Naive thymus-derived CD4-positive, alpha-beta T cell (primary cell): ENCODE results near the gene SORCS2. TPM values are rescaled to one million over a fixed set of nuclear protein-coding genes. Genes with fewer than 3 reads are reported as not detected.

Experiments used
- ATAC-seq: fragments of 150-1000 bp; cut with Tn5 transposase; 2 replicates; pipeline ENCODE4 v1.10.0; 2021; ENCODE audit warnings: mild to moderate bottlenecking, moderate library complexity
- CTCF ChIA-PET: fragments of 350-600 bp; sonication (Branson Sonifier 250); formaldehyde crosslinking; loops from one replicate; lab custom pipeline; 2021; ENCODE audit warnings: antibody characterized with exemption; lab: Charles Lee
- POLR2A ChIA-PET: fragments of 350-600 bp; sonication (Branson Sonifier 250); formaldehyde crosslinking; loops from one replicate; lab custom pipeline; 2021; ENCODE audit warnings: antibody characterized with exemption, inconsistent platforms; lab: Charles Lee
- DNase-seq, 9 donors: peaks; one replicate each; pipeline versions ENCODE4 v3.0.0 to v3.0.0-alpha.2; 2020 to 2022; ENCODE audit warnings: mixed read lengths in 1 of 9
- H3K27ac ChIP-seq: one replicate; pipeline ENCODE4 v1.7.0; 2013; ENCODE audit warnings: mild to moderate bottlenecking, low read depth, low read length, moderate library complexity
- H3K27me3 ChIP-seq, 2 donors: one replicate each; pipeline ENCODE4 v1.7.0; 2013; ENCODE audit warnings: low read length in 2 of 2, mild to moderate bottlenecking in 2 of 2, moderate library complexity in 2 of 2; ENCODE audit not compliant: control insufficient read depth in 2 of 2, insufficient read depth in 2 of 2
- H3K36me3 ChIP-seq, 3 experiments: 1 replicate in 2 of 3; 2 replicates in 1 of 3; pipeline ENCODE4 v1.7.0; 2013; ENCODE audit warnings: low read length in 3 of 3, mild to moderate bottlenecking in 3 of 3, moderate library complexity in 1 of 3; ENCODE audit not compliant: insufficient read depth in 3 of 3, control insufficient read depth in 2 of 3
- H3K4me1 ChIP-seq, 2 donors: one replicate each; pipeline ENCODE4 v1.7.0; 2013; ENCODE audit warnings: low read length in 2 of 2, mild to moderate bottlenecking in 2 of 2, moderate library complexity in 1 of 2; ENCODE audit not compliant: control insufficient read depth in 2 of 2, insufficient read depth in 2 of 2
- H3K4me3 ChIP-seq: 2 replicates; pipeline ENCODE4 v1.7.0; 2013; ENCODE audit warnings: mild to moderate bottlenecking, low read length
- H3K9me3 ChIP-seq, 3 experiments: 1 replicate in 2 of 3; 2 replicates in 1 of 3; pipeline ENCODE4 v1.7.0; 2013; ENCODE audit warnings: low read length in 3 of 3; ENCODE audit not compliant: control insufficient read depth in 2 of 3
- H3K27ac Mint-ChIP-seq, 9 donors: one replicate each; pipeline ENCODE4 v1.8.0; 2020 to 2022; ENCODE audit warnings: mixed read lengths in 9 of 9, mild to moderate bottlenecking in 8 of 9, moderate library complexity in 5 of 9, inconsistent platforms in 2 of 9
- H3K27me3 Mint-ChIP-seq, 5 donors: one replicate each; pipeline ENCODE4 v1.8.0; 2021 to 2022; ENCODE audit warnings: mixed read lengths in 5 of 5, mild to moderate bottlenecking in 1 of 5
- H3K36me3 Mint-ChIP-seq, 5 donors: one replicate each; pipeline ENCODE4 v1.8.0; 2020 to 2022; ENCODE audit warnings: mixed read lengths in 5 of 5, mild to moderate bottlenecking in 3 of 5, inconsistent platforms in 1 of 5
- H3K4me1 Mint-ChIP-seq, 7 donors: one replicate each; pipeline ENCODE4 v1.8.0; 2020 to 2022; ENCODE audit warnings: mixed read lengths in 7 of 7, mild to moderate bottlenecking in 3 of 7, inconsistent platforms in 1 of 7
- H3K4me3 Mint-ChIP-seq, 10 donors: one replicate each; pipeline ENCODE4 v1.8.0; 2020 to 2022; ENCODE audit warnings: mild to moderate bottlenecking in 10 of 10, mixed read lengths in 10 of 10, moderate library complexity in 6 of 10, inconsistent platforms in 2 of 10
- H3K9me3 Mint-ChIP-seq, 11 donors: one replicate each; pipeline ENCODE4 v1.8.0; 2020 to 2022; ENCODE audit warnings: mixed read lengths in 11 of 11, mild to moderate bottlenecking in 4 of 11, inconsistent platforms in 1 of 11, moderate library complexity in 1 of 11
- intact Hi-C, 2 donors: fragments of 100-400 bp; cut with micrococcal nuclease; formaldehyde crosslinking; loops; one replicate each; pipeline ENCODE4 v1.15.1; 2023
- polyA plus RNA-seq, 2 donors: library from polyadenylated mRNA; unstranded; fragments of 300-500 nt; fragmentation: Illumina TruSeq; gene quantifications; one replicate each; pipeline ENCODE4 v1.2.3, GENCODE V29; 2021
- total RNA-seq, 6 experiments: library from RNA in 5 of 6; stranded (reverse) in 5 of 6; gene quantifications; 1 replicate in 5 of 6; 2 replicates in 1 of 6; pipeline ENCODE4 v1.2.3 and lab custom pipeline; 2021 to 2026

The SORCS2 gene
- total and polyA plus RNA-seq, 7 experiments from 2014 or later = 0.10 TPM; not detected in 6

- Histone ChIP-seq H3K36me3 (no peaks in the 10 kb centered on the region), H3K27me3 (no peaks in the 10 kb centered on the region), H3K9me3 (peaks cover 0 to 10% (median 0%) of the 10 kb centered on the region in 3 experiments), H3K4me3 (no peak overlapping the region), H3K27ac (no peak overlapping the region), H3K4me1 (no peaks in the 10 kb centered on the region)
- no peak for DNase-seq
- ChIA-PET CTCF (no interaction called here), POLR2A (no interaction called here)
- Mint-ChIP-seq H3K9me3 (peaks cover 0 to 19% (median 2%) of the 10 kb centered on the region in 11 donors), H3K4me3 (no peak overlapping the region), H3K27me3 (peaks cover 0 to 15% (median 4%) of the 10 kb centered on the region in 5 donors), H3K36me3 (peaks cover 0 to 5% (median 0%) of the 10 kb centered on the region in 5 donors), H3K27ac (no peak overlapping the region), H3K4me1 (no peaks in the 10 kb centered on the region)
- intact Hi-C loops = no loop called here
- ATAC-seq = no peak
Measured at GRCh38 chr4:7238300-7238960, 46.1 kb downstream of the SORCS2 start.

- no peak for ATAC-seq
Measured at GRCh38 chr4:7239101-7239820, 46.9 kb downstream of the SORCS2 start.

GRCh38 chr4:7239844-7240243 is 47.5 kb downstream of the SORCS2 start:
- ATAC-seq = no peak
- ChIA-PET POLR2A (no interaction called here), CTCF (no interaction called here)
- peaks cover 0 to 13% (median 0%) of the 10 kb centered on the region in 5 donors for H3K27me3 Mint-ChIP-seq
- DNase-seq = no peak
- H3K36me3 Mint-ChIP-seq = peaks cover 0 to 5% (median 0%) of the 10 kb centered on the region in 5 donors
- Histone ChIP-seq H3K4me1 (no peaks in the 10 kb centered on the region), H3K27me3 (no peaks in the 10 kb centered on the region), H3K4me3 (no peak overlapping the region), H3K9me3 (peaks cover 0 to 10% (median 0%) of the 10 kb centered on the region in 3 experiments), H3K27ac (no peak overlapping the region), H3K36me3 (no peaks in the 10 kb centered on the region)
- H3K9me3 Mint-ChIP-seq = peaks cover 0 to 19% (median 2%) of the 10 kb centered on the region in 11 donors
- intact Hi-C loops = no loop called here
- no peak overlapping the region for H3K4me3 Mint-ChIP-seq
- H3K4me1 Mint-ChIP-seq = no peaks in the 10 kb centered on the region
- no peak overlapping the region for H3K27ac Mint-ChIP-seq

More at GRCh38 chr4:7239101-7239820, 46.9 kb downstream of the SORCS2 start:
- Mint-ChIP-seq H3K27me3 (peaks cover 0 to 13% (median 0%) of the 10 kb centered on the region in 5 donors), H3K4me1 (no peaks in the 10 kb centered on the region), H3K36me3 (peaks cover 0 to 5% (median 0%) of the 10 kb centered on the region in 5 donors), H3K4me3 (no peak overlapping the region), H3K27ac (no peak overlapping the region), H3K9me3 (peaks cover 0 to 19% (median 2%) of the 10 kb centered on the region in 11 donors)
- H3K36me3 ChIP-seq = no peaks in the 10 kb centered on the region
- intact Hi-C loops = no loop called here
- no peak overlapping the region for H3K4me3 ChIP-seq
- H3K27ac ChIP-seq = no peak overlapping the region
- DNase-seq = no peak
- POLR2A ChIA-PET = no interaction called here
- H3K4me1 ChIP-seq = no peaks in the 10 kb centered on the region
- no peaks in the 10 kb centered on the region for H3K27me3 ChIP-seq
- H3K9me3 ChIP-seq = peaks cover 0 to 10% (median 0%) of the 10 kb centered on the region in 3 experiments
- CTCF ChIA-PET = no interaction called here

DNA sequence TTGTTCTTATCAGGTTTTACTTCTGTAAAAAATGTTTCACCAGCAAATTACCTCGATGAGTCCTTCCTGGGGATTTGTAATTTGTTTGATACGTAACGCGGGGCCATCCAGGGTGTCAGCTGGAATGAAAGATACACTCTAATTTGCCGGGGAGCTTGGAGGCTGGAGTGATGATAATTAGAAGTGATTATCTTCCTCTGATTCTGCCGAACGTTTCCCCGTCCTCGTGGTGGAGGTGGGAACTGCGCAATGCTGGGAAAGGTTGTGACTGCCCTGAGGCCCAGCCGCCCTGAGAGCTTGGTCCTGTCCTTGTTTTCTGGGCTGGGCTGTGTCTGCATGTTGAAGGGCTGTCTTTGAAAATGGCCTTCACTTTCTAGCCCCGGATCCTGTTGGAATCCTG is 48.0 kb downstream of the SORCS2 start:
- Mint-ChIP-seq H3K27me3 (peaks cover 0 to 13% (median 0%) of the 10 kb centered on the region in 5 donors), H3K36me3 (peaks cover 0 to 5% (median 0%) of the 10 kb centered on the region in 5 donors), H3K4me3 (no peak overlapping the region), H3K27ac (no peak overlapping the region), H3K9me3 (peaks cover 0 to 19% (median 2%) of the 10 kb centered on the region in 11 donors), H3K4me1 (no peaks in the 10 kb centered on the region)
- H3K27ac ChIP-seq = no peak overlapping the region
- ATAC-seq (no peak), DNase-seq (no peak)
- peaks cover 0 to 10% (median 0%) of the 10 kb centered on the region in 3 experiments for H3K9me3 ChIP-seq
- no peaks in the 10 kb centered on the region for H3K36me3 ChIP-seq
- no peaks in the 10 kb centered on the region for H3K27me3 ChIP-seq
- ChIA-PET CTCF (no interaction called here), POLR2A (no interaction called here)
- intact Hi-C loops = no loop called here
- H3K4me3 ChIP-seq = no peak overlapping the region
- no peaks in the 10 kb centered on the region for H3K4me1 ChIP-seq

DNA sequence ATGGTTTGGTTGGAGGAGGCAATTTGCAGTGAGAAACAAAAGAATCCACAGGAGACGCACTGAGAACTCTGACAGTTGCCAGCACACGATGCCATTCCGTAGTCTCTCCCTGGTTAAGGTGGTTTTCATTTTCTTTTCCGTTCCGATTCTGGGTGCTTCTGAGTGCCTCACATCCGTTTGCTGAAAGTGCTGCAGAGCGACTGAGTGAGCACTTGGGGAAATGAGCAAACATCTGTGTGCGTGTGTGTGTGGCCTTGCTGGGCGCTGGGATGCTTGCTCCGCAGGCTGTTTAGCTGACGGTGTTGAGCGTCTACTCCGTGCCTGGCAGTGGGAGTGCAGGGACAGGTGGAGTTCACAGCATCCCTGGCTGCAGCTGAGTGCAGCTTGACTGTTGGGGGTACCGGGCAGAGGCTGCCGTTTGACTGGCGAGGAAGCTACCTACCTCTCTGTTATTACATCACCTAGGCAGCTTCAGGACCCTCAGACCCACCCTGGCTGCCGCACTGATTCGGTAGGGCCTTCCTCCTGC is 49.3 kb downstream of the SORCS2 start:
- intact Hi-C loops = no loop called here
- H3K36me3 ChIP-seq = no peaks in the 10 kb centered on the region
- H3K27me3 ChIP-seq = no peaks in the 10 kb centered on the region
- Mint-ChIP-seq H3K36me3 (peaks cover 0 to 5% (median 0%) of the 10 kb centered on the region in 5 donors), H3K4me3 (no peak overlapping the region), H3K4me1 (no peaks in the 10 kb centered on the region), H3K9me3 (peaks cover 0 to 19% (median 2%) of the 10 kb centered on the region in 11 donors), H3K27ac (no peak overlapping the region), H3K27me3 (peaks cover 0 to 8% (median 0%) of the 10 kb centered on the region in 5 donors)
- H3K9me3 ChIP-seq = peaks cover 0 to 10% (median 0%) of the 10 kb centered on the region in 3 experiments
- no peak overlapping the region for H3K27ac ChIP-seq
- no peak for DNase-seq
- CTCF ChIA-PET = no interaction called here
- no peak for ATAC-seq
- POLR2A ChIA-PET = no interaction called here
- no peak overlapping the region for H3K4me3 ChIP-seq
- H3K4me1 ChIP-seq = no peaks in the 10 kb centered on the region

DNA sequence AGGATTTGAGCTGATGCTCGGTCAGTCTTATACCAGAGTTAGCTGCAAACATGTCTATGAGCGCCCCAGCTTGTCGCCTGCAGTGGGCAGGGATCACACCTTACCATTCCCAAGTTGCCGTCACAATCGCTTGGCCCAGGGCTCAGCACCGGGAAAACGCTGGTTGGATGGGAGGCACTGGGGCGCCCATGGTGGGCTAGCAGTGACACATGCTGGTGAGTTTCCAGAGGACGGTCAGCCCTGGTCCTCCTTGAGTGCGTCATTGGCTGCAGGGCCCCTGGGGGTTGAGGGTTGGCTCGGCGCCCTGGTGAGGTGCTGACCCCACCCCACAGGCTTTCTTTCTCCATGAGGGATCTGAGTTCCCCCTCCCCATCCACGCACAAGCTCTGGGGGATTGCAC is 50.4 kb downstream of the SORCS2 start:
- H3K36me3 ChIP-seq = no peaks in the 10 kb centered on the region
- intact Hi-C loops = no loop called here
- no peak for ATAC-seq
- Mint-ChIP-seq H3K36me3 (peaks cover 0 to 5% (median 0%) of the 10 kb centered on the region in 5 donors), H3K9me3 (peaks cover 0 to 18% (median 2%) of the 10 kb centered on the region in 11 donors), H3K27ac (no peak overlapping the region), H3K4me1 (no peaks in the 10 kb centered on the region), H3K27me3 (peaks cover 0 to 8% (median 0%) of the 10 kb centered on the region in 5 donors), H3K4me3 (no peak overlapping the region)
- H3K27ac ChIP-seq = no peak overlapping the region
- no peaks in the 10 kb centered on the region for H3K27me3 ChIP-seq
- POLR2A ChIA-PET = no interaction called here
- H3K9me3 ChIP-seq = peaks cover 0 to 10% (median 0%) of the 10 kb centered on the region in 3 experiments
- H3K4me3 ChIP-seq = no peak overlapping the region
- CTCF ChIA-PET = no interaction called here
- H3K4me1 ChIP-seq = no peaks in the 10 kb centered on the region
- DNase-seq = no peak
